GM12873 (cell line): ENCODE results near the gene ACADL.

Source experiments
- TF ChIP-seq, protein P1 (sequence below): IDR thresholded peaks from 2 replicates; pipeline ENCODE4 v1.5.1; 2012; ENCODE audit warnings: low read depth, mild to moderate bottlenecking, moderate library complexity, low read length, control low read depth; ENCODE audit not compliant: insufficient read depth; ENCODE audit errors: missing control alignments

ACADL gene

GRCh38 chr2:210162466-210163124 is 62.7 kb downstream of the ACADL start:
- TF ChIP-seq, protein P1, sequence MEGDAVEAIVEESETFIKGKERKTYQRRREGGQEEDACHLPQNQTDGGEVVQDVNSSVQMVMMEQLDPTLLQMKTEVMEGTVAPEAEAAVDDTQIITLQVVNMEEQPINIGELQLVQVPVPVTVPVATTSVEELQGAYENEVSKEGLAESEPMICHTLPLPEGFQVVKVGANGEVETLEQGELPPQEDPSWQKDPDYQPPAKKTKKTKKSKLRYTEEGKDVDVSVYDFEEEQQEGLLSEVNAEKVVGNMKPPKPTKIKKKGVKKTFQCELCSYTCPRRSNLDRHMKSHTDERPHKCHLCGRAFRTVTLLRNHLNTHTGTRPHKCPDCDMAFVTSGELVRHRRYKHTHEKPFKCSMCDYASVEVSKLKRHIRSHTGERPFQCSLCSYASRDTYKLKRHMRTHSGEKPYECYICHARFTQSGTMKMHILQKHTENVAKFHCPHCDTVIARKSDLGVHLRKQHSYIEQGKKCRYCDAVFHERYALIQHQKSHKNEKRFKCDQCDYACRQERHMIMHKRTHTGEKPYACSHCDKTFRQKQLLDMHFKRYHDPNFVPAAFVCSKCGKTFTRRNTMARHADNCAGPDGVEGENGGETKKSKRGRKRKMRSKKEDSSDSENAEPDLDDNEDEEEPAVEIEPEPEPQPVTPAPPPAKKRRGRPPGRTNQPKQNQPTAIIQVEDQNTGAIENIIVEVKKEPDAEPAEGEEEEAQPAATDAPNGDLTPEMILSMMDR: no peak

DNA sequence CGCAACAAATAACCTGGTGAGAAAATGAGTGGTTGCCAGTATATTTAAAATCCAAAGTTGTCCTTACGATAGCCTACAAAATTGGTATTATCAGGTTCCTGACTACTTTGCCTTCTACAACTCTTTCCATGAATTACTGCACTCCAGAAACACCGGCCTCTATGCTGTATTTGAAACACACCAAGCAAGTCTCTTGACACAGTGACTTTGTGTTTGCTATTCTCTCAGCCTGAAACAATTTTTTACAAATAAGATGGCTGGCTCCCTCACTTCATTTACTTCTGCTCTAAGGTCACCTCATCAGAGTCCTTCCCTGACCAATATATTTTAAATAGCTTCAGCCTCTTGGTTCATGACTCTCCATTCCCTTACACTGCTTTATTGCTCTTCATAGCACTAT is 66.2 kb downstream of the ACADL start:
- TF ChIP-seq, protein P1: no peak

- TF ChIP-seq, protein P1: no peak
Observed at GRCh38 chr2:210158236-210158635, 67.0 kb downstream of the ACADL start.

- TF ChIP-seq, protein P1: no peak
Observed at GRCh38 chr2:210157526-210157925, 67.7 kb downstream of the ACADL start.

GRCh38 chr2:210147614-210148013 is 77.6 kb downstream of the ACADL start:
- TF ChIP-seq, protein P1: no peak
